ENCODE data around the gene CERS1. TPM values are rescaled to one million over a fixed set of nuclear protein-coding genes. Genes with fewer than 3 reads are reported as not detected.

CERS1 gene, protein sequence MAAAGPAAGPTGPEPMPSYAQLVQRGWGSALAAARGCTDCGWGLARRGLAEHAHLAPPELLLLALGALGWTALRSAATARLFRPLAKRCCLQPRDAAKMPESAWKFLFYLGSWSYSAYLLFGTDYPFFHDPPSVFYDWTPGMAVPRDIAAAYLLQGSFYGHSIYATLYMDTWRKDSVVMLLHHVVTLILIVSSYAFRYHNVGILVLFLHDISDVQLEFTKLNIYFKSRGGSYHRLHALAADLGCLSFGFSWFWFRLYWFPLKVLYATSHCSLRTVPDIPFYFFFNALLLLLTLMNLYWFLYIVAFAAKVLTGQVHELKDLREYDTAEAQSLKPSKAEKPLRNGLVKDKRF
- total RNA-seq (ENCODE audit: unreplicated experiment), result 15.7 TPM
- long read RNA-seq, partial matches to known transcripts, result 0 of 2 reads
- long read RNA-seq, other reads (novel, unspliced or antisense), result 0 of 2 reads

DNA sequence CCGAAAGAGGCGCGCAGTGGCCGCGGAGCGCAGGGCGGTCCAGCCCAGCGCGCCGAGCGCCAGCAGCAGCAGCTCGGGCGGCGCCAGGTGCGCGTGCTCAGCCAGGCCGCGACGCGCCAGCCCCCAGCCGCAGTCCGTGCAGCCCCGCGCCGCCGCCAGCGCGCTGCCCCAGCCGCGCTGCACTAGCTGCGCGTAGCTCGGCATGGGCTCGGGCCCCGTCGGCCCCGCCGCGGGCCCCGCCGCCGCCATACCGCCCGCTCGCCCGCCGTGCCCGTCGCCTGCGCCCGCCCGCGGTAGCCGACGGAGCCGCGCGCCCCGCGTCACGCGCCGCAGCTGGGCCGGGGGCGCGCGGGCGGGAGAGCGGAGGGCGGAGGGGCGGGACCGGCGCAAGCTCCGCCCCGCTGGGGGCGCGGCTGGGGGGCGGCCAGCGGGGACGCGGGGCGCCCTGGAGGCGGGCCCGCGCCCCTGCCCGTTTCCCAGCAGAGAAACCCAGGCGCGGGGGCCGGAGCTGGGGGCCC, at the start of gene CERS1:
TSS of gene CERS1 (minus strand) at position 335 of the 518 bp plus-strand sequence. CDS start at position 249, 86 bp downstream.
- Mint-ChIP-seq H3K9me3 (ENCODE audit: unreplicated experiment) (no peaks in the 10 kb centered on the region), H3K36me3 (ENCODE audit: low read depth, unreplicated experiment) (peaks cover 10% of the 10 kb centered on the region), H3K4me3 (ENCODE audit: unreplicated experiment) (peak within 1 kb of the TSS; percentile 92), H3K27ac (ENCODE audit: unreplicated experiment) (no peak within 1 kb of the TSS), H3K27me3 (ENCODE audit: unreplicated experiment) (peaks cover 11% of the 10 kb centered on the region), H3K4me1 (ENCODE audit: unreplicated experiment) (no peaks in the 10 kb centered on the region)
- peak; percentile 53 for DNase-seq (ENCODE audit: low spot score)
- TF ChIP-seq, protein P1, sequence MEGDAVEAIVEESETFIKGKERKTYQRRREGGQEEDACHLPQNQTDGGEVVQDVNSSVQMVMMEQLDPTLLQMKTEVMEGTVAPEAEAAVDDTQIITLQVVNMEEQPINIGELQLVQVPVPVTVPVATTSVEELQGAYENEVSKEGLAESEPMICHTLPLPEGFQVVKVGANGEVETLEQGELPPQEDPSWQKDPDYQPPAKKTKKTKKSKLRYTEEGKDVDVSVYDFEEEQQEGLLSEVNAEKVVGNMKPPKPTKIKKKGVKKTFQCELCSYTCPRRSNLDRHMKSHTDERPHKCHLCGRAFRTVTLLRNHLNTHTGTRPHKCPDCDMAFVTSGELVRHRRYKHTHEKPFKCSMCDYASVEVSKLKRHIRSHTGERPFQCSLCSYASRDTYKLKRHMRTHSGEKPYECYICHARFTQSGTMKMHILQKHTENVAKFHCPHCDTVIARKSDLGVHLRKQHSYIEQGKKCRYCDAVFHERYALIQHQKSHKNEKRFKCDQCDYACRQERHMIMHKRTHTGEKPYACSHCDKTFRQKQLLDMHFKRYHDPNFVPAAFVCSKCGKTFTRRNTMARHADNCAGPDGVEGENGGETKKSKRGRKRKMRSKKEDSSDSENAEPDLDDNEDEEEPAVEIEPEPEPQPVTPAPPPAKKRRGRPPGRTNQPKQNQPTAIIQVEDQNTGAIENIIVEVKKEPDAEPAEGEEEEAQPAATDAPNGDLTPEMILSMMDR (IDR thresholded peaks at IDR 0.05; ENCODE audit: unreplicated experiment), result no peak

DNA sequence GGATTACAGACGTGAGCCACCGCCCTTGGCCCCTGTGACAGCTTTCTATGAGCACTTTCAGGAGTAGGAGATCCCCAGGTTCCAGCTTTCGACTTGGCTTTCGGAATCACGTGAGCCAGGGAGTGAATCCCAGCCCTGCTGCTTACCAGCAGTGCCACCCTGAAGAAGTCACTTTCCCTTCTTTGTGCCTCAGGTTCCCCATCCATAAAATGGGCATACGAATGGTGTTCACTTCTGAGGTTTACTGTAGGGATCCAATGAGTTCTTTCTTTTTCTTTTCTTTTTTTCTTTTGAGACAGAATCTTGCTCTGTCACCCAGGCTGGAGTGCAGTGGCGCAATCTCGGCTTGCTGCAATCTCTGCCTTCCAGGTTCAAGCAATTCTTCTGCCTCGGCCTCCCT, 49.3 kb upstream of the CERS1 start:
- H3K36me3 Mint-ChIP-seq (ENCODE audit: low read depth, unreplicated experiment), result peaks cover 8% of the 10 kb centered on the region
- no peak for DNase-seq (ENCODE audit: low spot score)
- H3K27ac Mint-ChIP-seq (ENCODE audit: unreplicated experiment), result no peak overlapping the region
- peaks cover 11% of the 10 kb centered on the region for H3K4me1 Mint-ChIP-seq (ENCODE audit: unreplicated experiment)
- TF ChIP-seq, protein P1 (IDR thresholded peaks at IDR 0.05; ENCODE audit: unreplicated experiment), result no peak
- no peaks in the 10 kb centered on the region for H3K9me3 Mint-ChIP-seq (ENCODE audit: unreplicated experiment)
- peaks cover 5% of the 10 kb centered on the region for H3K27me3 Mint-ChIP-seq (ENCODE audit: unreplicated experiment)
- H3K4me3 Mint-ChIP-seq (ENCODE audit: unreplicated experiment), result no peak overlapping the region

DNA sequence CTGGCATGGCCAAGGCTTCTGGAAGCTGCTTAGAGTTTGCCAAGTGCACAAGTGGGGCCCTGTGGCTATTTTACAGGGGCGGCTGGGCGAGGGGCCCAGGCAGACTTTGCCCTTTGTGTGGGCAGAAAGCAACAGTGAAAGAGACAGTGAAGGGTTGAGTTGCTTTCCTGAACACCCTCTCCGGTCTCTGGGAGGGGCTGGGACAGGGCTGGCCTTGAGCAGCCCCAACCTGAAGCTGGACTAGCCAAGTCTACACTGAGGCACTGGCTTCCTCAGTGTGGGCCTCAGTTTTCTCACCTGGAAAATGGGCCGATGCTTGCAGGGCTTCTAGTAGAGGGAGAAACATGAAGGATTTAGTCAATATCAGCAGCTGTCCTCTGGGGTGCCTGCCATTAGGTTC, 47.5 kb upstream of the CERS1 start:
- no peak for DNase-seq (ENCODE audit: low spot score)
- Mint-ChIP-seq H3K9me3 (ENCODE audit: unreplicated experiment) (no peaks in the 10 kb centered on the region), H3K27me3 (ENCODE audit: unreplicated experiment) (peaks cover 7% of the 10 kb centered on the region), H3K4me1 (ENCODE audit: unreplicated experiment) (peaks cover 16% of the 10 kb centered on the region), H3K36me3 (ENCODE audit: low read depth, unreplicated experiment) (peaks cover 16% of the 10 kb centered on the region), H3K27ac (ENCODE audit: unreplicated experiment) (no peak overlapping the region), H3K4me3 (ENCODE audit: unreplicated experiment) (no peak overlapping the region)
- TF ChIP-seq, protein P1 (IDR thresholded peaks at IDR 0.05; ENCODE audit: unreplicated experiment), result no peak

DNA sequence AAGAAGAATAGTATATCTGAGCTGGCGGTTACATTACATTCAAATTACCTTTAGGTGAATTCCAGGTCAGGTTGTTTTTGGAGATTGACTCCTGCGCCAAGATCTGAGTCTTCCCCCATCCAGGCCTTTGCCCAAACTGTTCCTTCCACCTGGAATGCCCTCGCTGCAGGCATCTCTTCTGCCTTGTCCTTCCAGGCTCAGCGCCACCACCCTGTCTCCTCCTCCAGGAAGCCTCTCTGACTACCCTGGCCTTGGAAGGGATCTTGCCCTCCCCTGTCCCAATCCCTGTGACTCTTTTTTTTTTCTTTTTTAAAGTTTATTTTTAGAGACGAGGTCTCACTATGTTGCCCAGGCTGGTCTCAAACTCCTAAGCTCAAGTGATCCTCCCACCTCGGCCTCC, 46.7 kb upstream of the CERS1 start:
- H3K36me3 Mint-ChIP-seq (ENCODE audit: low read depth, unreplicated experiment), result peaks cover 23% of the 10 kb centered on the region
- TF ChIP-seq, protein P1 (IDR thresholded peaks at IDR 0.05; ENCODE audit: unreplicated experiment), result no peak
- H3K9me3 Mint-ChIP-seq (ENCODE audit: unreplicated experiment), result no peaks in the 10 kb centered on the region
- peaks cover 18% of the 10 kb centered on the region for H3K4me1 Mint-ChIP-seq (ENCODE audit: unreplicated experiment)
- H3K27me3 Mint-ChIP-seq (ENCODE audit: unreplicated experiment), result peaks cover 7% of the 10 kb centered on the region
- no peak for DNase-seq (ENCODE audit: low spot score)
- H3K4me3 Mint-ChIP-seq (ENCODE audit: unreplicated experiment), result peak overlapping the region; percentile 85
- H3K27ac Mint-ChIP-seq (ENCODE audit: unreplicated experiment), result no peak overlapping the region

Measured in endothelial cell (in vitro differentiated cells).